Measurements from ENCODE around the gene MRGPRX4. TPM values are rescaled to one million over a fixed set of nuclear protein-coding genes. Genes with fewer than 3 reads are reported as not detected.
"Not testable (repeated sequence)": the region's sequence is repeated elsewhere in the genome, so short reads cannot be mapped to it uniquely, and the experiment has no call there.

The MRGPRX4 gene
- total RNA-seq = not detected in 2 replicates

DNA sequence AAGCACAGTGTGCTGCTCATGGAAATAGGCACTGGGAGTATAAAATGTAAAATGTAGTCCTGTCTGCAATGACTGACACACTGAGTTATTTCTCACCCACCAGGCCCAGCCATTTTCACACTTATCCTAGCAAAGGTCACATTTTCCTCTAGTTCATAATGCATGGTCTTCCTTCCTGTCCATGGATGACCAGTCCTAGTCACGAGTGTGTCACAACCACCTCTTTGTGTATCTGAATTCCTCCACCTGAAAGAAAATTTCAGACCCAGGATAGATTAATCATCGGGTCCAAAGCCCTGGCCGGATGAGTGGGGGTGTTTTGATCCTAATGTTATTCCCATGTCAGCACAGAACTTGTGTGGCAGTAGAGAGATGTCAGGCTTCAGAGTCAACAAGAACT lies at the start of gene MRGPRX4:
MRGPRX4 (plus strand) TSS at position 172 of the 400 bp plus-strand sequence. CDS start 420 bp downstream, outside the sequence.
- Mint-ChIP-seq H3K27ac (no peak within 1 kb of the TSS), H3K9me3 (no peaks in the 10 kb centered on the region), H3K4me1 (ENCODE audit: low read depth) (no peaks in the 10 kb centered on the region), H3K4me3 (ENCODE audit: low read depth) (no peak within 1 kb of the TSS), H3K27me3 (ENCODE audit: low read depth) (peaks cover 23% of the 10 kb centered on the region), H3K36me3 (ENCODE audit: low read depth) (no peaks in the 10 kb centered on the region)
- intact Hi-C loops (cut with micrococcal nuclease) = no loop called here
- DNase-seq (ENCODE audit: low spot score) = no peak

DNA sequence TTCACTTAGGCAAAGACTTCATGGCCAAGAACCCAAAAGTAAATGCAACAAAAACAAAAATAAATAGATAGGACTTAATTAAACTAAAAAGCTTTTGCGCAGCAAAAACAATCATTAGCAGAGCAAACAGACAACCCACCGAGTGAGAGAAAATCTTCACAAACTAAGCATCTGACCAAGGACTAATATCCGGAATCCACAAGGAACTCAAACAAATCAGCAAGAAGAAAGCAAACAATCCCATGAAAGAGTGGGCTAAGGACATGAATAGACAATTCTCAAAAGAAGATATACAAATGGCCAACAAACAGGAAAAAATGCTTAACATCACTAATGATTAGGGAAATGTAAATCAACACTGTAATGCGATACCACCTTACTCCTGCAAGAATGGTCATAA lies 41.5 kb upstream of the MRGPRX4 start:
- DNase-seq (ENCODE audit: low spot score); H3K27ac Mint-ChIP-seq; H3K36me3 Mint-ChIP-seq (ENCODE audit: low read depth); H3K4me1 Mint-ChIP-seq (ENCODE audit: low read depth); H3K9me3 Mint-ChIP-seq; intact Hi-C loops (cut with micrococcal nuclease); H3K4me3 Mint-ChIP-seq (ENCODE audit: low read depth): not testable (repeated sequence)
- H3K27me3 Mint-ChIP-seq (ENCODE audit: low read depth) = peaks cover 37% of the 10 kb centered on the region

DNA sequence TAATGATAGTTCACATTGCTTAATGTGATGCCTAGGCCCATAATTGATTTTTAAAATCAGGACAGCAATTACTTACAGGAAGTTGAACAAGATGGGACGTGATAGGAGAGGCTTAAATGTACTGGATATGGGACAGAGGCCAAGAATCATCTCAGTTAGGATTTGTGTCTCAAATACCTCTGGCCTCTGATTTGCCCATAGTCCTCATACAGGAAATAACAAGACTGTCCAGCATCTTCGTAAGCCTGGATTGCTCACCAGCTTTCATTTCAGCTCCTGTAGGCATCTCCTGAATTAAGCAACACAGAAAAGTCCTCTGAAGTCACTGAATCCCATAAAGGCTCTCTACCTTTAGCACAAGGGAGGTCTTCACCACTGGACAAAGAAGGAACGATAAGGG lies 40.3 kb upstream of the MRGPRX4 start, which contains the start of gene MRGPRX3:
MRGPRX3 (plus strand) TSS at position 231 of the 400 bp plus-strand sequence. CDS start 4,632 bp downstream, outside the sequence.
- Mint-ChIP-seq H3K27ac (no peak within 1 kb of the TSS), H3K4me3 (ENCODE audit: low read depth) (no peak within 1 kb of the TSS), H3K9me3 (no peaks in the 10 kb centered on the region), H3K4me1 (ENCODE audit: low read depth) (no peaks in the 10 kb centered on the region), H3K36me3 (ENCODE audit: low read depth) (no peaks in the 10 kb centered on the region), H3K27me3 (ENCODE audit: low read depth) (peaks cover 37% of the 10 kb centered on the region)
- intact Hi-C loops (cut with micrococcal nuclease) = no loop called here
- no peak for DNase-seq (ENCODE audit: low spot score)

DNA sequence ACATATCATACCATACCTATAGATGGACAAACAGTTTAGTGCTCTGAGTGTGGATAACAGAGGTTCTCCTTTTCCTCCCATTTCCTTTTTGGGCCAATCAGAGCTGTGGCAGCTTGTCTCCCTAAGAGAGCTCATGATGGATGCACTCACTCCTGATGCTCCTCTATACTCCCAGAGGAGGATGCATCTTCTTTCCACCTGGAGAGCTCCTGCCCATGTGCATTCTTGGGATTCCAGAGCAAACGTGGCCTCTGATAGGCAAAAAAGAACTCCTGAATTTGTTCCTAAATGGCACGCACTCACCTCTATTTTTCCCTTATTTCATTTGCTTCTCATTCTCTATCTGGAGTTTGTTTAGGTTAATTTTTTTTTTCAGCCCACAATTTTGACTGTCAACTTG lies 37.3 kb upstream of the MRGPRX4 start:
- no peak for DNase-seq (ENCODE audit: low spot score)
- H3K27me3 Mint-ChIP-seq (ENCODE audit: low read depth) = peaks cover 37% of the 10 kb centered on the region
- H3K27ac Mint-ChIP-seq = no peak overlapping the region
- no peaks in the 10 kb centered on the region for H3K36me3 Mint-ChIP-seq (ENCODE audit: low read depth)
- H3K4me3 Mint-ChIP-seq (ENCODE audit: low read depth) = no peak overlapping the region
- H3K4me1 Mint-ChIP-seq (ENCODE audit: low read depth) = no peaks in the 10 kb centered on the region
- intact Hi-C loops (cut with micrococcal nuclease) = no loop called here
- H3K9me3 Mint-ChIP-seq = no peaks in the 10 kb centered on the region

DNA sequence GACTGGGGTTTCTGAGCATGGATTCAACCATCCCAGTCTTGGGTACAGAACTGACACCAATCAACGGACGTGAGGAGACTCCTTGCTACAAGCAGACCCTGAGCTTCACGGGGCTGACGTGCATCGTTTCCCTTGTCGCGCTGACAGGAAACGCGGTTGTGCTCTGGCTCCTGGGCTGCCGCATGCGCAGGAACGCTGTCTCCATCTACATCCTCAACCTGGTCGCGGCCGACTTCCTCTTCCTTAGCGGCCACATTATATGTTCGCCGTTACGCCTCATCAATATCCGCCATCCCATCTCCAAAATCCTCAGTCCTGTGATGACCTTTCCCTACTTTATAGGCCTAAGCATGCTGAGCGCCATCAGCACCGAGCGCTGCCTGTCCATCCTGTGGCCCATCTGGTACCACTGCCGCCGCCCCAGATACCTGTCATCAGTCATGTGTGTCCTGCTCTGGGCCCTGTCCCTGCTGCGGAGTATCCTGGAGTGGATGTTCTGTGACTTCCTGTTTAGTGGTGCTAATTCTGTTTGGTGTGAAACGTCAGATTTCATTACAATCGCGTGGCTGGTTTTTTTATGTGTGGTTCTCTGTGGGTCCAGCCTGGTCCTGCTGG lies 35.3 kb upstream of the MRGPRX4 start:
- Mint-ChIP-seq H3K27me3 (ENCODE audit: low read depth) (peaks cover 32% of the 10 kb centered on the region), H3K9me3 (no peaks in the 10 kb centered on the region), H3K27ac (no peak overlapping the region), H3K4me3 (ENCODE audit: low read depth) (no peak overlapping the region), H3K4me1 (ENCODE audit: low read depth) (no peaks in the 10 kb centered on the region), H3K36me3 (ENCODE audit: low read depth) (no peaks in the 10 kb centered on the region)
- DNase-seq (ENCODE audit: low spot score) = no peak
- intact Hi-C loops (cut with micrococcal nuclease) = no loop called here

DNA sequence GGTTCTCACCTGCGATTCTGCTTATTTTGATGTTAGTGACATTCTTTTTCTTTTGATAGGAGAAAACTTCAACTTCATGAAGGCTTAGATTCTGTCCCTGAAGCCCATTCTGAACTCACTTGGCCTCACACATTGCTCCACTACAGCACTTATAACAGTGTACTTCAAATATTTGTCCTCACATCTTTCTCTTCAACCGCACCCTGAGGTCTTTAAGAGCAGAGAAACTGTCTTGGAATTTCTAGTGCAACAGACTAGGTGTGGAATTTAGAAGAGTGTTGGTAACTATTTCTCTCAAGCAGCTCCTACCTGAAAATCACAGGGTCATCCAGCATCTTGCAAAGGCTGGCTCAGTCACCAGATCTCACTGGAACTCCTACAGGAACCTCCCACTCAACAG lies 32.5 kb upstream of the MRGPRX4 start:
- intact Hi-C loops (cut with micrococcal nuclease) = no loop called here
- Mint-ChIP-seq H3K9me3 (no peaks in the 10 kb centered on the region), H3K4me3 (ENCODE audit: low read depth) (no peak overlapping the region)

DNA sequence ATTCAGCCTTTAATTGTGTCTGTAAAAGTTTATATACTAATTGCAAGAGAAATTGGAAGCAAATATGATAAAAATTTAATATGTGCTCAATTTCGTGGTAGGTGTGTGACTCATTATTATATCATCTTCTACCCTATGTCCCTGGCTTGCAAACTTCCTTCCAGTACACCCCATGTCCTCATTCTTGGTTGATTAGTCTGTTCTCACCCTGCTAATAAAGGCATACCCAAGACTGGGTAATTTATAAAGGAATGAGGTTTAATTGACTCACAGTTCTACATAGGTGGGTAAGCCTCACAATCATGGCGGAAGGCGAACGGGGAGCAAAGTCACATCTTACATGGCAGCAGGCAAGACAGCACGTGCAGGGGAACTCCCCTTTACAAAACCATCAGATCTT lies 28.4 kb upstream of the MRGPRX4 start:
- Mint-ChIP-seq H3K4me3 (ENCODE audit: low read depth) (no peak overlapping the region), H3K36me3 (ENCODE audit: low read depth) (no peaks in the 10 kb centered on the region), H3K9me3 (no peaks in the 10 kb centered on the region), H3K27ac (no peak overlapping the region), H3K27me3 (ENCODE audit: low read depth) (peaks cover 30% of the 10 kb centered on the region), H3K4me1 (ENCODE audit: low read depth) (peaks cover 4% of the 10 kb centered on the region)
- intact Hi-C loops (cut with micrococcal nuclease) = no loop called here
- no peak for DNase-seq (ENCODE audit: low spot score)

More for the DNA sequence above, 32.5 kb upstream of the MRGPRX4 start:
- no peak for DNase-seq (ENCODE audit: low spot score)
- peaks cover 30% of the 10 kb centered on the region for H3K27me3 Mint-ChIP-seq (ENCODE audit: low read depth)
- no peaks in the 10 kb centered on the region for H3K36me3 Mint-ChIP-seq (ENCODE audit: low read depth)
- H3K4me1 Mint-ChIP-seq (ENCODE audit: low read depth) = no peaks in the 10 kb centered on the region
- no peak overlapping the region for H3K27ac Mint-ChIP-seq

DNA sequence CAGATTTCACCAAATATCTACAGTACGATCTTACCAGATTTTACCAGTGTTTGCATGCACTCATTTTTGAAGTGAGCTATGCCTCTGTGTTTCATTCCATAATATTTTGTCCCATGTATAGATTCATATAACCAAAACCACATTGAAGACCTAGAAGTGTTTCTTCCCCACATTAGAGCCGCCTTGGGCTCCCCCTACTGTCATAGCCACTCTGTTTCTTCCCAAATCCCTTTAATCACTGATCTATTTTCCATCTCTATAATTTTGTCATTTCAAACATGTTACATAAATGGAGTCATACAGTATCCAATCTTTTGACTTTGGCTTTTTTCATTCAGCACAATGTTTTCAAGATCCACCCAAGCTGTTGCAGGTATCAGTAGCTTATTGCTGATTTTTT lies 27.6 kb upstream of the MRGPRX4 start:
- Mint-ChIP-seq H3K4me3 (ENCODE audit: low read depth) (no peak overlapping the region), H3K27me3 (ENCODE audit: low read depth) (peaks cover 27% of the 10 kb centered on the region), H3K27ac (no peak overlapping the region), H3K4me1 (ENCODE audit: low read depth) (peaks cover 4% of the 10 kb centered on the region), H3K9me3 (no peaks in the 10 kb centered on the region), H3K36me3 (ENCODE audit: low read depth) (no peaks in the 10 kb centered on the region)
- DNase-seq (ENCODE audit: low spot score) = no peak
- intact Hi-C loops (cut with micrococcal nuclease) = no loop called here

DNA sequence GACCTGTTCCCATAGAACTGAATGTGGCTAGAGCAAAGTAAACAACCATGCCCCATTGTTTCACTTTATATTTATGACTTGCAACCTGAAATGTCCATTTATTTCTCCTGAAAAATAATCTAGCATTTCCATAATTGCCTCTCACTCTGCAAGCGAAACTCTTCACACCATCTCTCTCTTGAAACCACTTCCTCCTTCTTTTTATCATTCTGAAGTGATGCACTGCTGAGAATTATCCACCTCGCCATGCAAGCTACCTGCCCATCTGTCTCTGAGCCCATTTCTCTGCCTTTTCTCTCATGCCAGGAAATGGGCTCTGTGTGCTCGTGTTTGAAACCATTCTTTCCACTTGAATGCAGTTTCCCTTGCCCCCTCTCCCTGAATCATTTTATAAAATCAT lies 26.8 kb upstream of the MRGPRX4 start:
- peaks cover 27% of the 10 kb centered on the region for H3K27me3 Mint-ChIP-seq (ENCODE audit: low read depth)
- no peak overlapping the region for H3K27ac Mint-ChIP-seq
- no peak for DNase-seq (ENCODE audit: low spot score)
- H3K4me1 Mint-ChIP-seq (ENCODE audit: low read depth) = peaks cover 4% of the 10 kb centered on the region
- H3K9me3 Mint-ChIP-seq = no peaks in the 10 kb centered on the region
- no peak overlapping the region for H3K4me3 Mint-ChIP-seq (ENCODE audit: low read depth)
- intact Hi-C loops (cut with micrococcal nuclease) = no loop called here
- no peaks in the 10 kb centered on the region for H3K36me3 Mint-ChIP-seq (ENCODE audit: low read depth)

DNA sequence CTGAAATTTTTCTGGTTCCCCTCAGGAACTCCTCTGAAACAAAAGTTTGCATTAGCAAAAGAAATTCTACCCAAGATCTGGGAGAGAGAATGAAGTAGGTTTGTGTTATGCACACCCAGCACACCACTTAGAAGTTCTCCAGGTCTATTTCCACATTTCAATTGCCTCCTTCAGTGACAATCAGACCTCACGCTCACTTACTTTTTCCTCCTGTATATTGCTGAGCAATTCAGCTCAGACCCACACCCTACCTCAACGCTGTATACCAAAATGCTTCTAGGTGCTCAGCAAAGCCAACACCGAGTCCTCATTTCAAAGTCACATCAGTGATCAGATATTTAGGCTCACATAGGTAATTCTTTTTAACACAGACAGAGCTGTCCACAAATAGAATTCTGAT lies 21.1 kb upstream of the MRGPRX4 start:
- Mint-ChIP-seq H3K27ac (no peak overlapping the region), H3K27me3 (ENCODE audit: low read depth) (peaks cover 21% of the 10 kb centered on the region), H3K4me3 (ENCODE audit: low read depth) (no peak overlapping the region), H3K9me3 (peaks cover 3% of the 10 kb centered on the region), H3K36me3 (ENCODE audit: low read depth) (no peaks in the 10 kb centered on the region), H3K4me1 (ENCODE audit: low read depth) (no peaks in the 10 kb centered on the region)
- intact Hi-C loops (cut with micrococcal nuclease) = no loop called here
- no peak for DNase-seq (ENCODE audit: low spot score)

DNA sequence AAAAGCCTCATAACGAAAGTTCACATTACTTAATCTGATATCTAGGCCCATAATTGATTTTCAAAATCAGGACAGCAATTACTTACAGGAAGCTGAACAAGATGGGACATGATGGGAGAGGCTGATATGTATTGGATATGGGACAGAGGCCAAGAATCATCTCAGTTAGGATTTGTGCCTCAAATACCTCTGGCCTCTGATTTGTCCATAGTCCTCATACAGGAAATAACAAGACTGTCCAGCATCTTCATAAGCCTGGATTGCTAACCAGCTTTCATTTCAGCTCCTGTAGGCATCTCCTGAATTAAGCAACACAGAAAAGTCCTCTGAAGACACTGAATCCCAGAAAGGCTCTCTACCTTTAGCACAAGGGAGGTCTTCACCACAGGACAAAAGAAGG lies 4.3 kb upstream of the MRGPRX4 start:
- no peaks in the 10 kb centered on the region for H3K4me1 Mint-ChIP-seq (ENCODE audit: low read depth)
- no peak for DNase-seq (ENCODE audit: low spot score)
- H3K9me3 Mint-ChIP-seq = no peaks in the 10 kb centered on the region
- no peaks in the 10 kb centered on the region for H3K36me3 Mint-ChIP-seq (ENCODE audit: low read depth)
- H3K4me3 Mint-ChIP-seq (ENCODE audit: low read depth) = no peak overlapping the region
- intact Hi-C loops (cut with micrococcal nuclease) = no loop called here
- no peak overlapping the region for H3K27ac Mint-ChIP-seq
- peaks cover 33% of the 10 kb centered on the region for H3K27me3 Mint-ChIP-seq (ENCODE audit: low read depth)

DNA sequence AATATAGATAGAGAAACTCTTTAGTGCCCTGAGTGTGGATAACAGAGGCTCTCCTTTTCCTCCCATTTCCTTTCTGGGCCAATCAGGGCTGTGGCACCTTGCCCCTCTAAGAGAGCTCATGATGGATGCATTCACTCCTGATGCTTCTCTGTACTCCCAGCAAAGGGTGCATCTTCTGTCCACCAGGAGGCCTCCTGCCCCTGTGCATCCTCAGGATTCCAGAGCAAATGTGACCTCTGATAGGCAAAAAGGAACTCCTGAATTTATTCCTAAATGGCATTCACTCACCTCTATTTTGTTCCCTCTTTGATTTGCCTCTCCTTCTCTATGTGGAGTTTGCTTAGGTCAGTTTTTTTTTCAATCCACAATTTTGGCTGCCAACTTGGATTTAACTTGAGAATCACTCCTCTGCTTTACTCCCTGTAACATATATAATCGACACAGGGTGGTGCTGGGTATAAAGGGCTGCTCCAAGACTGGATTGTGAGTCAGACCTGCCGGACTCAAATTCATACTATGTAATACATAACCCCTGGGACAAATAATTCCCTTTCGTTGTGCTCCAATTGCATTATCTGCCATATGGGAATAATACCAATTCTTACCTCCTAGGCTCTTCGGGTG lies 1.1 kb upstream of the MRGPRX4 start:
- DNase-seq (ENCODE audit: low spot score) = no peak
- Mint-ChIP-seq H3K9me3 (no peaks in the 10 kb centered on the region), H3K4me1 (ENCODE audit: low read depth) (no peaks in the 10 kb centered on the region), H3K27ac (no peak overlapping the region), H3K36me3 (ENCODE audit: low read depth) (no peaks in the 10 kb centered on the region), H3K4me3 (ENCODE audit: low read depth) (no peak overlapping the region), H3K27me3 (ENCODE audit: low read depth) (peaks cover 23% of the 10 kb centered on the region)
- intact Hi-C loops (cut with micrococcal nuclease) = no loop called here

DNA sequence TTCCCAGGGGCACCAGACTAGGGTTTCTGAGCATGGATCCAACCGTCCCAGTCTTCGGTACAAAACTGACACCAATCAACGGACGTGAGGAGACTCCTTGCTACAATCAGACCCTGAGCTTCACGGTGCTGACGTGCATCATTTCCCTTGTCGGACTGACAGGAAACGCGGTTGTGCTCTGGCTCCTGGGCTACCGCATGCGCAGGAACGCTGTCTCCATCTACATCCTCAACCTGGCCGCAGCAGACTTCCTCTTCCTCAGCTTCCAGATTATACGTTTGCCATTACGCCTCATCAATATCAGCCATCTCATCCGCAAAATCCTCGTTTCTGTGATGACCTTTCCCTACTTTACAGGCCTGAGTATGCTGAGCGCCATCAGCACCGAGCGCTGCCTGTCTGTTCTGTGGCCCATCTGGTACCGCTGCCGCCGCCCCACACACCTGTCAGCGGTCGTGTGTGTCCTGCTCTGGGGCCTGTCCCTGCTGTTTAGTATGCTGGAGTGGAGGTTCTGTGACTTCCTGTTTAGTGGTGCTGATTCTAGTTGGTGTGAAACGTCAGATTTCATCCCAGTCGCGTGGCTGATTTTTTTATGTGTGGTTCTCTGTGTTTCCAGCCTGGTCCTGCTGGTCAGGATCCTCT lies 709 bp downstream of the MRGPRX4 start:
- intact Hi-C loops (cut with micrococcal nuclease) = no loop called here
- H3K36me3 Mint-ChIP-seq (ENCODE audit: low read depth) = no peaks in the 10 kb centered on the region
- no peak overlapping the region for H3K4me3 Mint-ChIP-seq (ENCODE audit: low read depth)
- no peak overlapping the region for H3K27ac Mint-ChIP-seq
- no peaks in the 10 kb centered on the region for H3K4me1 Mint-ChIP-seq (ENCODE audit: low read depth)
- no peaks in the 10 kb centered on the region for H3K9me3 Mint-ChIP-seq
- DNase-seq (ENCODE audit: low spot score) = no peak
- H3K27me3 Mint-ChIP-seq (ENCODE audit: low read depth) = peaks cover 22% of the 10 kb centered on the region
